ENCODE measurements around the gene IFIH1.

The IFIH1 gene

GRCh38 chr2:162257425-162257824 lies 61.1 kb downstream of the IFIH1 start:
- no peak for DNase-seq (ENCODE audit: low read depth in 2 of 2)

- DNase-seq (ENCODE audit: low read depth in 2 of 2): no peak
These were observed 61.9 kb downstream of the IFIH1 start for GRCh38 chr2:162256591-162256991.

- no peak for DNase-seq (ENCODE audit: low read depth in 2 of 2)
These were observed 64.1 kb downstream of the IFIH1 start for GRCh38 chr2:162254236-162254871.

- DNase-seq (ENCODE audit: low read depth in 2 of 2): no peak
These were observed 65.0 kb downstream of the IFIH1 start for GRCh38 chr2:162253435-162253834.

- DNase-seq (ENCODE audit: low read depth in 2 of 2): no peak
These were observed 66.3 kb downstream of the IFIH1 start for GRCh38 chr2:162252153-162252552.

- DNase-seq (ENCODE audit: low read depth in 2 of 2): no peak
These were observed 72.7 kb downstream of the IFIH1 start for GRCh38 chr2:162245781-162246180.

GRCh38 chr2:162245061-162245460 lies 73.4 kb downstream of the IFIH1 start:
- DNase-seq (ENCODE audit: low read depth in 2 of 2): no peak

- DNase-seq (ENCODE audit: low read depth in 2 of 2): no peak
These were observed 73.9 kb downstream of the IFIH1 start for GRCh38 chr2:162244541-162245031.

GRCh38 chr2:162243715-162244114 lies 74.8 kb downstream of the IFIH1 start:
- DNase-seq (ENCODE audit: low read depth in 2 of 2): no peak

GRCh38 chr2:162243294-162243693 lies 75.2 kb downstream of the IFIH1 start, which contains the start of gene FAP:
Gene FAP, minus strand, starts transcription at chr2:162243445. Its CDS starts 118 bp downstream, at chr2:162243327.
- DNase-seq (ENCODE audit: low read depth in 2 of 2): no peak

- no peak for DNase-seq (ENCODE audit: low read depth in 2 of 2)
These were observed 75.8 kb downstream of the IFIH1 start for GRCh38 chr2:162242586-162243280.

- no peak for DNase-seq (ENCODE audit: low read depth in 2 of 2)
These were observed 76.9 kb downstream of the IFIH1 start for GRCh38 chr2:162241571-162241970.

- no peak for DNase-seq (ENCODE audit: low read depth in 2 of 2)
These were observed 83.6 kb downstream of the IFIH1 start for GRCh38 chr2:162234620-162235462.

GRCh38 chr2:162233197-162233596 lies 85.3 kb downstream of the IFIH1 start:
- no peak for DNase-seq (ENCODE audit: low read depth in 2 of 2)

- no peak for DNase-seq (ENCODE audit: low read depth in 2 of 2)
These were observed 85.8 kb downstream of the IFIH1 start for GRCh38 chr2:162232671-162233070.

GRCh38 chr2:162232027-162232426 lies 86.5 kb downstream of the IFIH1 start:
- no peak for DNase-seq (ENCODE audit: low read depth in 2 of 2)

- no peak for DNase-seq (ENCODE audit: low read depth in 2 of 2)
These were observed 87.7 kb downstream of the IFIH1 start for GRCh38 chr2:162230761-162231160.

GRCh38 chr2:162226836-162227235 lies 91.6 kb downstream of the IFIH1 start:
- no peak for DNase-seq (ENCODE audit: low read depth in 2 of 2)

- peak; percentile 32 for DNase-seq (ENCODE audit: low read depth in 2 of 2)
These were observed 97.4 kb downstream of the IFIH1 start for GRCh38 chr2:162221064-162221463.

- no peak for DNase-seq (ENCODE audit: low read depth in 2 of 2)
These were observed 98.1 kb downstream of the IFIH1 start for GRCh38 chr2:162220368-162220767.

- no peak for DNase-seq (ENCODE audit: low read depth in 2 of 2)
These were observed 99.1 kb downstream of the IFIH1 start for GRCh38 chr2:162219426-162219825.

GRCh38 chr2:162217598-162217997 lies 100.9 kb downstream of the IFIH1 start:
- no peak for DNase-seq (ENCODE audit: low read depth in 2 of 2)
